ENCODE data around the gene NME3.

DNA sequence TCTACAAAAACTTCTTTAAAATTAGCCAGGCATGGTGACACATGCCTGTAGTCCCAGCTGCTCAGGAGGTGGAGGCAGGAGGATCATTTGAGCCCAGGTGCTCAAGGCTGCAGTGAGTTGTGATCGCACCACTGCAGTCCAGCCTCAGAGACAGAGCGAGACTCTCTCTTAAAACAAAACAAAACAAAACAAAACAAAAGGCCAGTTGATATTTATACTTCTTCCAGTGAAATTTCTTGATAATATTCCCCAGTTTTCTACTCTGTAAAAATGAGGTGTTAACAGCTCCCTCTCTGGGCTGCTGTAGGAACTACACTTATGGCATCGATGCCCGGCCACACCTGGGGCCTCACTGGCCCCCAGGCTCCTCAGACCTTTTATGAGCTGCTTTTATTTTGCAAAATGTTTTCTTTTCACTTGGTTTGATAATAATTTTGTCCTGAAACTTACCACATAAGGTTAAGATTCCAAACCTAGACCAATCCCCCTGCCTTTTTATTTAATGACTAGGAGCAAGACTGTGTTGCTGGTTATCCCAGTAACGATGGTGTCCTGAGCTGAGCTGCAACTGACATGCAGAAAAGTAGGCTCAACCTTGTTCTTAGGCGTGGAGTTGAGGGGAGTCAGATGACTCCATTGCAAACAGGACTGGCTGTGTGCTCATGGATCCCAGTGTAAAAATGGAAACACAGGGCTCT is 47.7 kb downstream of the NME3 start:
- TF ChIP-seq, protein P1, sequence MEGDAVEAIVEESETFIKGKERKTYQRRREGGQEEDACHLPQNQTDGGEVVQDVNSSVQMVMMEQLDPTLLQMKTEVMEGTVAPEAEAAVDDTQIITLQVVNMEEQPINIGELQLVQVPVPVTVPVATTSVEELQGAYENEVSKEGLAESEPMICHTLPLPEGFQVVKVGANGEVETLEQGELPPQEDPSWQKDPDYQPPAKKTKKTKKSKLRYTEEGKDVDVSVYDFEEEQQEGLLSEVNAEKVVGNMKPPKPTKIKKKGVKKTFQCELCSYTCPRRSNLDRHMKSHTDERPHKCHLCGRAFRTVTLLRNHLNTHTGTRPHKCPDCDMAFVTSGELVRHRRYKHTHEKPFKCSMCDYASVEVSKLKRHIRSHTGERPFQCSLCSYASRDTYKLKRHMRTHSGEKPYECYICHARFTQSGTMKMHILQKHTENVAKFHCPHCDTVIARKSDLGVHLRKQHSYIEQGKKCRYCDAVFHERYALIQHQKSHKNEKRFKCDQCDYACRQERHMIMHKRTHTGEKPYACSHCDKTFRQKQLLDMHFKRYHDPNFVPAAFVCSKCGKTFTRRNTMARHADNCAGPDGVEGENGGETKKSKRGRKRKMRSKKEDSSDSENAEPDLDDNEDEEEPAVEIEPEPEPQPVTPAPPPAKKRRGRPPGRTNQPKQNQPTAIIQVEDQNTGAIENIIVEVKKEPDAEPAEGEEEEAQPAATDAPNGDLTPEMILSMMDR (IDR thresholded peaks at IDR 0.05): peak in 3 of 4 experiments; percentile 54 to 71 (median 58)
- TF ChIP-seq POLR2A (IDR thresholded peaks at IDR 0.05) (no peak), POLR2AphosphoS5 (IDR thresholded peaks at IDR 0.05) (no peak)
